NCI-H146 (cell line): Measurements from ENCODE around the gene ORC1.
A peak's percentile ranks its signal among the peaks of the same experiment; 100 is the strongest.
"Not testable (repeated sequence)": the region's sequence is repeated elsewhere in the genome, so short reads cannot be mapped to it uniquely, and the experiment has no call there.

Experiments
- DNase-seq: peaks from one replicate; lab custom pipeline; 2025; lab: John Stamatoyannopoulos, UW

ORC1 gene

DNA sequence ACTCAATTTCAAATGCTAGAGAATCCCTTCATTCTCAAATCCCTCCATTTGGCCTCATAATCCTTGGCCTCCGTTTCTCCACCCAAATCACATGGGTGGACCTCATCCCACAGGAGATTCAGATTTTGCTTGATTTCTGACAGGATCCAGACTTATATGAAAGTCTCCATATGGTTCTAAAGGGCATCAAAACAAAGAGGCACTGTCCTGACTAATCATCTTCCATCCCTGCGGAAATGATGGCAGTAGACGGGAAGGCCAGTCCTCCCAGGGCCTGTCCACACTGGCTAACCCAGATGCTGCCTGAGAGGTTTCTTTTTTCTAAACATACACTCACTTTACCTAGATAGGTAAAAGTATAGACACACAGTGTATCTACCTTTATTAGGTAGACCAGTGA is 18.8 kb downstream of the ORC1 start:
- DNase-seq, result no peak

DNA sequence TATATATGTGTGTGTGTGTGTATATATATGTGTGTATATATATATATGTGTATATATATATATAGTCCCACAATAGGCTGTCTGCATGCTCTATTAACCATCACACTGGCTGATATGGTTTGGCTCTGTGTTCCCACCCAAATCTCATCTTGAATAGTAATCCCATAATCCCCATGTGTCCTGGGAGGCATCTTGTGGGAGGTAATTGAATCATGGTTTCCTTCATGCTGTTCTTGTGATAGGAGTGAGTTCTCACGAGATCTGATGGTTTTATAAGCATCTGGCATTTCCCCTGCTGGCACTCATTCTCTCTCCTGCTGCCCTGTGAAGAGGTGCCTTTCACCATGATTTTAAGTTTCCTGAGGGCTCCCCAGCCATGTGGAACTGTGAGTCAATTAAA is 34.4 kb downstream of the ORC1 start:
- not testable (repeated sequence) for DNase-seq

DNA sequence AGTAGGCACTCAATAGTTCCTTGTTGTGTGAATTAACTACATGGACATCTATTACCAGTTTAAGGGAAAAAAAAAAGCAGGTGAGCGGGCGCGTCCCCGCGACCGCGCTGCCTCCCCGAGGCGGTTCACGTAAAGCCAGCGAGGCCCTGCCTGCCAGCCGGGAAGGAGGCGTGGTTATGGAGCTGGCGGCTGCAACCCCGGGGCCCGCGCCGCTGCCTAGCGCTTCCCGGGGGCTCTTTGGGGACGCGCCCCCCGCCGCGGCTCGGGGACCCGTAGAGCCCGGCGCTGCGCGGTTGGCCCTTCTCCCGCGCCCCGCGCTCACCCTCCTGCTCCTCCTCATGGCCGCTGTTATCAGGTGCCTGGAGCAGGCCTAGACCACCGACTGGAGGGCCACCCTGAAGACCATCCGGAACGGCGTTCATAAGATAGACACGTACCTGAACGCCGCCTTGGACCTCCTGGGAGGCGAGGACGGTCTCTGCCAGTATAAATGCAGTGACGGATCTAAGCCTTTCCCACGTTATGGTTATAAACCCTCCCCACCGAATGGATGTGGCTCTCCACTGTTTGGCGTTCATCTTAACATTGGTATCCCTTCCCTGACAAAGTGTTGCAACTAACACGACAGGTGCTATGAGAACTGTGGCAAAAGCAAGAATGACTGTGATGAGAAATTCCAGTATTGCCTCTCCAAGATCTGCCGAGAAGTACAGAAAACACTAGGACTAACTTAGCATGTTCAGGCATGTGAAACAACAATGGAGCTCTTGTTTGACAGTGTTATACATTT is 35.6 kb downstream of the ORC1 start:
- DNase-seq, result peak; percentile 79

DNA sequence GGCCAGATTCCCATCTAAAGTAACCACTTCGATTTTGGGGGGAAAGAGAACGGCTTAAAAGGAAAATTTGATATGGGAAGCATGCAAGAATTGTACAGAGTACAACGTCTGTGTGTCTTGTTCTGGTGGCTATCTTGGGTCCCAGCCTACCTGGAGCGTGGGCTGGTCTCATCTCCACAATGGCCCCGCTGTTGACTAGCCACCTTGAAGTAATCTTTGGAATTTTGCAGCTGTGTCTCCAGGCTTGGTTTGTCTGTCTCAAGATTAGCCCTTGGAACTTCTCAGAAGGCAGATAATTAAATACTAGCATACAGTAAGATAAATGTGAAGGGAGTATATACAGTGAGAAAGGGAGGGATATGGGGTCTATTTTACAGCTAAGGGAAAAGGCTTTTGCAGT is 37.0 kb downstream of the ORC1 start:
- no peak for DNase-seq

DNA sequence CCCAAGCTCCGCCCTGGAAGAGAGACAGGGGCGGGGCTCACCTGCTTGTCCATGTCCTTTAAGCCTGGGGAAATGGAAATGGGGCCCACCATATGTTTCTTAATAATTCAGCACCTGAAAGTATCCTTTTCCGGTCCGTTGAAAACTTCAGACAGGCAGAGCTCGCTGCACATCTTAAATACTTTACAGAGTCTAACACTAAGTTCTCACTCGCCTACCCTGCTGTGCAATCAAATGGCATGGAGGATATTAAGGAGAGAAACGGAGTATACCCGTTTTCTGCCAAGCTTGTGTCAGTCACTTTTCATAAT is 37.8 kb downstream of the ORC1 start:
- no peak for DNase-seq

DNA sequence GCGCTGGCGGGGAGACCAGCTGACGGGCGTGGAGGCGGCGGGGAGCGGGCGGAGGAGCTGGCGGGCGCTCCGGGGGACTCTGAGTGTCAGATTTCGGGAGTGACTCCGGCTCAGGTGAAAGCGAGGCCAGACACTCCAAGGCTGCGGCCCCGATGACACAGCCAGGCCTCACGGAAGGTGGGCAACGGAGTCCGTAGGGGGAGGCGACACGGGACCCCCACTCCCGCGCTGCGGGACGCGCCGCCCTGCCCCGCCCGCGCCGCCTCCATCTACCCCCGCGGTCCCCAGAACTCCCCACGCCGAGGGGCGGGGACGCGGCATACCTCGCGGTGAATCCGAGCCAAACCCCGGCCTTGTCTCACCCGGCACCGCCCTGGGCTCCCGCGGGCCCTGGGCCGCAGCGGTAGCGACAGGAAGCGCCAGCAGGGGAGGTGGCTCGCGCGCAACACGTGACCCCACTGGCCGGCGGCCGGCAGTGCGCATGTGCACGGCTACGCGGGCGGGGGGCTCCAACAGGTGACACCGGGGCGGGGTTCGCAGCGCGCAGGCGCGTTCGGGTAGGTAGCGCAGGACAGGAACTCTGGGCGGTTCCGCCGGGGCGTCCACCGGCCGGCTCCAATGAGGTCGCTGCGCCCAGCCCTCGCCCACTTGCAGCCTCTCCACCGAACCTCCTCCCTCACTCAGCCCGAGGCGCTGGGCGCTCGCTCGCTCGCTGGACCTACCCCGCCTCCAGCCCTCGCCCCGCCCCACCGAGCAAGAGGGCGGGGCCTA is 38.3 kb downstream of the ORC1 start, which contains the start of gene CC2D1B:
CC2D1B (minus strand) TSS at position 460 of the 771 bp plus-strand sequence. CDS start 1,585 bp downstream, outside the sequence.
- peak; percentile 99 for DNase-seq

DNA sequence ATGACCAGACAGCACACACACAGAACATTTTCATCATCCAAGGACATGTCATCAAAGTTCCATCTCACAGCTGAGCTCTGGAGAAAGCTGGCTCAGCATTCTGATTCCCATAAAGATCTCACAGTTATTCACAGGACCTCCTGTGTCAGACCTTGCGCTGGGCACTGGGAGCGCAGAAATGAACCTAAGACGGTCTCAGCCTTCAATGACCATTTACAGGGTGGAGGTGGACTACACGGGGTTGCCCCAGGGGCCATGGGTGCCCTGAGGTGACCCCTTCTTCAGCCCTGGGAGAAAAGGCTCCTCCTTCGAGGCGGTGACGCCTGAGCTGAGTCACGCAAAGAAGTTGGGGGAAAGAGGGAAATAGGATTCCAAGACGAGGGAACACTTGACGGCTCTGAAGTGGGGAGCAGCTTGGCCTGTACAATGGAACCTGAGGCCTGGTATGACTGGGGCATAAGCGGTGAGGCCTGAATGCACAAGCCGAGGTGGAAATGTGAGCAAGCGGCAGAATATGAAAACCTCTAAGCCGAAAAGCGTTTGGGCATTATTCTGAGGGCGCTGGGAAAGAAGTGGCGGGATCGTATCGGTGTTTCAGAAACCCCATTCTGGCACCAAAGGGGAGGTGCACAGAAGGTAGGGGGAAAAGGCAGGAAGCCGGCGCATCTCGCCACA is 39.0 kb downstream of the ORC1 start:
- DNase-seq, result no peak

DNA sequence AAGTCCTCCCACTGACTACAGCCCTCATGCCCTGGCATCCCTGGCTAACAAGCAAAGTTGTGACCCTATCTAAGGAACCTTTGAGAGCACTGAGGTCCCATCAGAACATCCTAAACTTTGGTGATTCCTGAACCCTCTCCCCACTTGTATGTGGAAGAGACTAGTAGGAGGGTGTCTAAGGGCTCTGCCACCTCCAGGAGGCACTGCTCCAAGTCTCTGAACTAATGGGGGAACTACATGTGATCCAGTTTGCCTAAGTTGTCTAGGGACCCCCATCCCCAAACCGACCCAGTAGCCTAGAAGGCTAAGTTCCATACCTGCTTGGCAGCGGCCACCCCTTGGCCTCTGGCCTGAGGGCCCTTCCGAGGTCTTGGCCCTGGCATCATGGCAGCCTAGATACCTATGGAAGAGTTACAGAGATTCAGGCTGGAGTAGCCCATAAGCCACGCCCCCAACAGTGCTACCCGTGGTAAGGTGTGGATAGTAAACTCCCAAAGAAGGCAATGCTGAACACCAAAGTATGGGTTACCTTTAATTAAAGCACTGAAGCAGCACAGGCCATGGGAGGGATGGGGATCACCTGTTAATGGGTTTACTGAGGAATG is 39.9 kb downstream of the ORC1 start:
- DNase-seq, result no peak

DNA sequence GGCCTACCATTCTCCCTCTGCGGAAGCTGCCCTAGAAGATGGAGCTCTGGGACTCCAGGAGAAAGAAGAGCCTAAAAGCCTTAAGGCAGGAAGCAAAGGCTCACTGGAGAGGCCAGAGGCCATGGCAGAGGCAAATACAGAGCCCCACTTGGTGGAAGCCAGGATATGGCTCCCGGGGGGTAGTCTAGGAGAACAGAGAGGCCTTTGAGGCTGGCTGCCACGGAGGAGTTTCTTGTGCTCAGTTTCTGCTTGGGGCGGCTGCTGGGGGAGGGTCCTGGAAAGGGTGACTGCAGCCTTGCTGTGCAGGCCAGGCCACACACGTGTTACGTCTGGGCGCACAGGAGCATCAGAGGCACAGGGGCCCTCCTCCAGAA is 43.6 kb downstream of the ORC1 start:
- DNase-seq, result no peak

DNA sequence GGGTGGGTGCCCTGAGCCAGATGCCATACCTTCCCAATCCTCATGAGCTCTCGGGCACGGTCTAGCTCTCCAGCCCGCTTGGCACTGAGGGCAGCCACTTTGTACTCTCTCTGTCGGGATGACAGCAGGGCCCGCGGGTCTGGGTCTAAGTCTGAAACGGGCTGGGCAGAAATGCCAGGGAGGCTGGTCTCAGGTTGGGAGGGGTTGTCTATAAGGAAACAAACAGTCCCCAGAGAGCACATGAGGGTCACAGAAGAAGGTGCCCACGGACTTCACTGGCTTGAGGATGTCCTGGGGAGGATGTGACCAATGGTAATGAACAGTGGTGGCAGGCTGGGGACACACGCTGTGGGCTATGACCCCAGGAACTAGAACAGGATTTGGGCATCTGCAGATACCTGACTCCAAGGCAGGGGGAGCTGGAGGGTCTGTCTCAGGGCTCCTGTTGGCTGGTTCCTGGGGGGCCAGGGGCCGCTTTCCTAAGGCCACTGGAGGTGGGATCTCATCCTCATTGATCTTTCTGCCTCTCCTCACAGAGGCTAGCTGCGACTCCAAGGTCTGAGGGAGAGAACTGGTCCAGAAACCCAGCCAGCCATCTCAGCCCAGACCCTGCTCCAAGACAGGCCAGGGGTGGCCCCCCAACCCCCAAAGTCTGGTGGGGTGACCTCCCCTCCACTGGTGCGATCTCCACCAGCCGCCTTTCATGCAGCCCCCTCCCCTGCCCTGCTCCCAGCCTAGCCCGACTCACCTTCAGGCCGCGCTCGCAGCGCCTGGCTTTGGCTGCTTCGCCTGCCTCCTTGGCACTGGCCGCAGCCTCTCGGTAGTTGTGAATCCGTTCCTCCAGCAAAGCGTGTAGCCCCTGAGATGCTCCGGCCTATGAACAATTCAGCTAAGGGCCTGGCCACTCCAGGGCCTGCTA is 44.3 kb downstream of the ORC1 start:
- DNase-seq, result no peak

DNA sequence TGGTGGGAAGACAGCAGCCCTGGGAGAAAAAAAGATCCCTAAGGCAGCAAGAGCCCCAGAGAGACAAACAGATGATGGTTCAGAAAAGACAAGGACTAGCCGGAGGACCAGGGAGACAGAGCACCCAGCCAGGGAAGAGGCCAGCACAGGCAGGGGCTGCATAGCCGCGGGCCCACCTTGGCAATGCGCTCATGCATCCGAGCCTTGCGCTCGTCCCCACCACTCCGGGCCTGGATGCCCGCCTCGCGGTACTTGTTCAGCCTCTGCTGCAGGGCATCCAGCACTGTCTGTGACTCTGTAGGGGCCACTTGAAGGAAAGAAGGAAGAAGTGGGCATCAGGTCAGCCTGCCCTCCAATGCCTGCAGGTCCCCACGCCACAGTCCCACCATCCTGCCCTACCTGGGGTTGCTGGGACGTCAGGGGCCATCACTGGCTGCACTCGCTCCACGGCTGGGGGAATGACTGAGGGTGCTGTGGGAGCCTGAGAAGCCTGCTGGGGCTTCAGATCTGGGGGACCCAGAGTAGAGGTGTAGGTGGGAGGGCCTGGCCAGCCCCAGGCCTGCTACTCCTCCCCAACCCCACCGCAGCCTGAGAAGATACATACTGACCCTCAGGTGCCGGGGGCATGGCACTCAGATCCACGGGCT is 45.2 kb downstream of the ORC1 start:
- DNase-seq, result no peak

DNA sequence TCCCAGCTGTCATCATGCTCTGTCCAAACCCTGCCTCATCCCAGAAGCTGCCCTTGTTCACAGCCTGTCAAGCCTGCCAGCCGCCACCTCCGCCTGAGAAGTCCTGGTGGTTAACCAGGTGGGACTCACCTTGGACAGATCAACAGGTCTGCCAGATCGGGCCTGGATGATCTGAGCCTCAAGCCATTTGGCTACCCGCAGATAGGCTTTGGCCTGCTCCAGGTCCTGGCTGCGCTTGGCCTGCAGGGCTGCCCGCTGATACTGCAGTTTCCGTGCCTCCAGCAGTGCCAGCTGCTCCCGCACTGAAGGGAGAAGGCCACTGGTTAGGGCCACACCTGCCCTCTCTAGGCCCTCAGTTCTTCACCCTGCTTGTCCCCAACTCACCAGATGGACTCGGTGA is 46.8 kb downstream of the ORC1 start:
- no peak for DNase-seq

DNA sequence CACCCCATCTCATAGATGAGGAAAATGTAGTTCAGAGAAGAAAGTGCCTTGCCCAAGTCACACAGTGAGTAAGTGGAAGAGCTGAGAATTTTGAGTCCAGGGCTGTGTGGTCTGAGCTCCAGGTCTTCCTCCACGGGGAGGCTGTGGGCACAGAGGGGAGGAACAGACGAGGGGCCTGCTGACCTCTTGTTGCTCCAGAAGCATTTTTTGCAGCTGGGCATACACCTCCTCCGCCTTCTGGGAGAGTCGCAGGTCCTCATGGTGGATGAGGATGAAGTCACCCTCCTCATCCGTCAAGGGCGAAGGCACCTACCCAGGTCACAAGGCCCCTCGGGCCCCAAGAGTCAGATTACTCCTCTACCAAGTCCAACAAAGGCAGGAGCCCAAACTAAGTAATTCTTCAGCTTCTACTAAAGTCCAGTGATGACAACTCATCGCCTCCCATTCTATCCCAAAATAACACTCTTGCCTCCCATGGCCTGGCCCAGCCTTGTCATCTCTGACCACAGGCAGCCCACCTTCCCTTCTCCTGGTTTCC is 47.3 kb downstream of the ORC1 start:
- DNase-seq, result no peak

DNA sequence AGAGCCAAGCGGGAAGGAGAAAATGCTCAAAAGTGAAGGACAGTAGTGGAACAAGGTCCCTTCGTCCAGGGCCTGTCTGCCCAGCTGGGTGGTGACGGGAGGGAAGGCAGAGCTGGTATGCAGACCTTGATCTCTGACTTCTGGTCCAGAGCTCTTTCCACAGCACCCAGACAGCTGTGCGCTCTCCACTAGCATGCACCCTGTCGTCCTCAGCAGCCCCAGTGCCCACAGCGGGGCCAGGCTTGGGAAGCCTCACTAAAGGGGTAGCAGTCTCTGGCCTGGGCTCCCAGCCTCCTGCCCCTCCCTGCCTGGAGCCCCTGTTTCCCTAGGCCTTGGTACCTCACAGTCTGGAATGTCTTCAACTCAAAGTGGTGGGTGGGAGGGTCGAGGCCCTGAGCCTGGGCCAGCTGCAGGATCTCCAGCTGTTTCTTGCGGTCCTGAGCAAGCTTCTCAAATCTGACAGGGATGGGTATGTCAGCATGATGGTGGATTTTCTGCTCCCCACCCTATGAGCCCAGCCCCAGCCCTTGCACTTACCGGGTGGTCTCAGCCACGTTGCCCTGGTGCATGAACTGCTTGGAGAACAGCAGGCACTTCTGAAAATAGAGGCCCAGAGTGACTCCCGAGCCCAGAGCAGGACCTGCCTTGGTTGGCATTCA is 48.2 kb downstream of the ORC1 start:
- DNase-seq, result no peak

DNA sequence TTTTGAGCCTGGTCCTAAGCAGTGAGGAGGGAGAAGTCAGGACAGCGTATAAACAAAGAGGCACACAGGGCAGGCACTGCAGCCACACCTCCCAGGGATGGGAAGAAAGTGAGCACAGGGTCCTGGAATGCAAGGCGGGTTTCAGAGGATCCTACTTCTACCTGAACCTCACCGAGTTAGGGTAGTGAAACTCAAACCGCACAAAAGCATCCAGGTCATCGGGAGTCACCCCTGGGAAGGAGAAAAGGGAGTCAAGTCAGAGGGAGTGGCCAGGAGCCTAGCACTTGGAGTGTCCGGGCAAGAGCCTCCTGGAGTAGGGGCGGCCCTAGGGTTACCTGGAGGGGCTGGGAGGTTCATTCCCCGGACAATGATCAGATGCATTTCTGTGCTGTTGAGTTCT is 48.8 kb downstream of the ORC1 start:
- no peak for DNase-seq

DNA sequence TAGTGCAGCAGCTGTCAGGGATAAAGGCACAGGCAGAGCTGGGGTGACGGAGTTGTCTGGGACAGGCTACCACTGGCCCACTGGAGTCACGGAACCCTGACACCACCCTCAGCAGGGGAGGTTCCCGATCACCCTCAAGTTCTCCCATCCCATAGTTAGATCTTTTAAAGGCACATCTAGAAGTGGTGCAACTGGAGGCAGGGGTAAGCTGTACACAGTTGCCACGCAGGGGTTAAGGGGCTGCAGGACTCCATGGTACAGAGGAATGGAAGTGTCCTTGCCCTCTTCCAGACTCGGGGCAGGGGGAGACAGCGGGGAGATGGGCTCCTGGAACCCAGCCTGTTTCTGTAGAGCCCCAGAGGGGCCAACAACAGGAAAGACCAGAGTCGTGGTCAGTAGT is 51.5 kb downstream of the ORC1 start:
- no peak for DNase-seq

DNA sequence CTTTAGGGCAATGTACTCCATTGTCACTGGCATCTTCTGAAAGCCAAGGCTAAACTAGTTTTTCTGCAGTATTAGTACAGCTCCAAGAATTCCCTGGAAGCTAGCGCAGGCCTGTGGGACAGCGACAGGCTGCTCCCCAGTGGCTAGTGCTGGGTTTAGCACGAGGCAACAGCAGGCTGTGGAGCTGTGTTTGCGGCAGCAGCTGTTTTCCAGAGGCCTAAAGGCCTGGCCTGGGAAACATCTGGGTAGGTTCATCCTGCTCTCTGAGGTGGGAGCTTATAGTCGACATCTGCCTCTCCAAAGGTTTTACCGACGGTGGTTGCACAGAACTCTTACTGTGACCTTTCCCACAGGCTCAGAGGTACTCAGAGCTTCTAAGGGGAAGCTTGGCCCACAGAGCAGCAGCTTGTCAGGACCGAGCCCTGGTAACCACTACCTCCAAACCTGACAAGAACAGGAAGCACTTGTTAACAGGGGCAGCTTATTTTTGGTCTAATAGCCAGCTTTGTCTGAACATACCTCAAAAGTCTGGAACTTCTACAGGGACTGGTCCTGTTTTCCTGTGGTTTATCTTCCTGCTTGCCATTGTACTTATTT is 55.4 kb downstream of the ORC1 start:
- DNase-seq, result peak; percentile 27

DNA sequence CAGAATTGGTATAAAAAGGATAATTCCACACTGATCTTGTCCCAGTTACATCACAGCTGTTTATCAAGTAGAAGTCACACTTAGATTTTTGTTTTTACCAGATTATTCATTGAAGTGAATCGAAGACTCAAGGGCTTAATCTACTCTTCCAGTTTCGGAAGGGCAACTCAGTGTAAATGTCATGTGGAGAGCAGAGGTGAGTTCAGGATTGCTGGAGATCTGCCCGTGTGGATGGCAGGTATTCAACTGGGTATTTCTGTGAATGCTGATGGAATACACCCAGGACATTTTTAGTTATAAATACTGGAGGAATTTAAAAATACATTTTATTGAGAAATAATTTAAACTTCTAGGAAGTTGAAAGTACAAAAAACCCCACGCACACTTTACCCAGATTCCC is 57.6 kb downstream of the ORC1 start:
- no peak for DNase-seq

DNA sequence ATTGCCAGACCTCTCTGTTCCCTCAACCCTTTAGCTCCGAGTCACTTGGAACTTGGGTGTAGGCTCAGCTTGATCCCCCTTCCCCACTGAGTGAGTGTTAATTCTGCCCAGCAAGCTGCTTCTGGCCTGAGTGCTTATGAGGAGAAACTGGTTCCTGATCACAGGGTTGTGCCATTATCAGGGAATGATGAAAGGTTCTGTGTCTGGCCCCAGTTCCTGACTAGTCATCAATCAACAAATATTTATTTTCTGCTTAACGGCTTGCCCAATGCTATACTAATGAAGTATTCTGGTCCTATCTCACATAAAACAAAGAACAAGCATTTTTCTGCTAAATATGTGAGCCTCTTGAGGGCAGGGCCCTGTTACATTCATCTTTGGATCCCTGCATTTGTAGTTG is 59.0 kb downstream of the ORC1 start:
- DNase-seq, result no peak

DNA sequence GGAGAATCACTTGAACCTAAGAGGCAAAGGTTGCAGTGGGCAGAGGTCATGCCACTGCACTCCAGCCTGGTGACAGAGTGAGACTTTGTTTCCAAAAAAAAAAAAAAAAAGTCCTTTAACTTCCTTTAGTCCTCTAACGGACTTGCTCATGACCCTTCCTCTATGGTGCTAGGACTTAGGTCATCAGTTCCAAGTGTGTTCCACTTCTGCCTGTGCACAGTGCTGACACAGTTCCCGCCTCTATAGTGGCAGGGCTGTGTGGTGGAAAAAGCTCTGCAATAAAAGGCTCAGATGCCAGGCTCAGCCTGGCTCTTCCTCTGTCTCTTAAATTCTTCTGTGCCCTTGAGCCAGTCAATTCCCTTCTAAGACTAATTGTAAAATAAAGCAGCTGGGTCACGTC is 60.2 kb downstream of the ORC1 start:
- DNase-seq, result no peak
